Fibroblast of lung (primary cell): ENCODE data around the gene TUBB.

ENCODE experiments used
- EZH2 ChIP-seq: IDR thresholded peaks from 2 replicates; pipeline ENCODE4 v1.5.1; 2012; ENCODE audit warnings: low read length, control low read depth, mild to moderate bottlenecking; ENCODE audit errors: missing control alignments
- TF ChIP-seq, protein P1 (sequence below), 2 donors: IDR thresholded peaks in 1 of 2; conservative IDR thresholded peaks in 1 of 2; 1 replicate in 1 of 2; 2 replicates in 1 of 2; pipeline ENCODE4 v1.5.1; 2011 to 2012; ENCODE audit warnings: low read length in 2 of 2, control low read depth in 1 of 2, inconsistent platforms in 1 of 2, low read depth in 1 of 2, mild to moderate bottlenecking in 1 of 2

DNA sequence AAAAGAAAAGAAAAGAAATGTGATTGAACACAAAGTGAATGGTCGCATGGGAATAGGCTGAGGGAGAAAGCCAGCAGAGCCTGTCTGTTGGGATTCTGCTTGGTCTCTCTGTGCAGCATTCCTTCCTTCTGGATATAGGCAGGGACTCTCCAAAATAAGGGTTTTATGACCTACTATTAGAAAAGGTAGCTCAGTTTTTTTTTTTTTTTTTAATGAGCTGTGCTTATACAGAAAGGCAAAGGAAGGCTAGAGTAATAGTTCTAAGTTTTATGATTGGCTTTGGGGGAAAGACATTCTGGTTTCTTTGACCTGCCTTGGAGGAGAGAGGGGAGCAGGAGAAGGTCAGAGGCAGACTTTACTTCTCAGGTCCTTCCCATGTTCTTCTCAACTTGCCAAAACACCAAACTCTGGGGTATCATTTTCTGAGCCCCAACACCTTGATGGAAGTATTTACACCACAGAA, 43.0 kb downstream of the TUBB start:
- TF ChIP-seq, protein P1, sequence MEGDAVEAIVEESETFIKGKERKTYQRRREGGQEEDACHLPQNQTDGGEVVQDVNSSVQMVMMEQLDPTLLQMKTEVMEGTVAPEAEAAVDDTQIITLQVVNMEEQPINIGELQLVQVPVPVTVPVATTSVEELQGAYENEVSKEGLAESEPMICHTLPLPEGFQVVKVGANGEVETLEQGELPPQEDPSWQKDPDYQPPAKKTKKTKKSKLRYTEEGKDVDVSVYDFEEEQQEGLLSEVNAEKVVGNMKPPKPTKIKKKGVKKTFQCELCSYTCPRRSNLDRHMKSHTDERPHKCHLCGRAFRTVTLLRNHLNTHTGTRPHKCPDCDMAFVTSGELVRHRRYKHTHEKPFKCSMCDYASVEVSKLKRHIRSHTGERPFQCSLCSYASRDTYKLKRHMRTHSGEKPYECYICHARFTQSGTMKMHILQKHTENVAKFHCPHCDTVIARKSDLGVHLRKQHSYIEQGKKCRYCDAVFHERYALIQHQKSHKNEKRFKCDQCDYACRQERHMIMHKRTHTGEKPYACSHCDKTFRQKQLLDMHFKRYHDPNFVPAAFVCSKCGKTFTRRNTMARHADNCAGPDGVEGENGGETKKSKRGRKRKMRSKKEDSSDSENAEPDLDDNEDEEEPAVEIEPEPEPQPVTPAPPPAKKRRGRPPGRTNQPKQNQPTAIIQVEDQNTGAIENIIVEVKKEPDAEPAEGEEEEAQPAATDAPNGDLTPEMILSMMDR (conservative IDR thresholded peaks at IDR 0.05 in 1 of 2, IDR thresholded peaks at IDR 0.05 in 1 of 2; ENCODE audit: low read depth in 1 of 2, low read length in 2 of 2) = no peak
- TF ChIP-seq EZH2 = no peak
